ENCODE results near the gene UBR3. TPM values are rescaled to one million over a fixed set of nuclear protein-coding genes. Genes with fewer than 3 reads are reported as not detected.
"Not testable (repeated sequence)": the region's sequence is repeated elsewhere in the genome, so short reads cannot be mapped to it uniquely, and the experiment has no call there.

UBR3 gene
- polyA plus RNA-seq, 1 donor, result 48.9 TPM

GRCh38 chr2:169936652-169937051, 109.4 kb downstream of the UBR3 start:
- not testable (repeated sequence) for DNase-seq (ENCODE audit: low read depth)

- DNase-seq (ENCODE audit: low read depth), result no peak
Observed at GRCh38 chr2:169945515-169945914, 118.3 kb downstream of the UBR3 start.

- no peak for DNase-seq (ENCODE audit: low read depth)
Observed at GRCh38 chr2:169946092-169946491, 118.8 kb downstream of the UBR3 start.

GRCh38 chr2:169946546-169946945, 119.3 kb downstream of the UBR3 start:
- DNase-seq (ENCODE audit: low read depth), result no peak

GRCh38 chr2:169955940-169956339, 128.7 kb downstream of the UBR3 start:
- DNase-seq (ENCODE audit: low read depth), result no peak

- DNase-seq (ENCODE audit: low read depth), result not testable (repeated sequence)
Observed at GRCh38 chr2:169957219-169957618, 130.0 kb downstream of the UBR3 start.

GRCh38 chr2:169961911-169962310, 134.7 kb downstream of the UBR3 start:
- DNase-seq (ENCODE audit: low read depth), result no peak

- no peak for DNase-seq (ENCODE audit: low read depth)
Observed at GRCh38 chr2:169963786-169964185, 136.5 kb downstream of the UBR3 start.

GRCh38 chr2:169964740-169965139, 137.5 kb downstream of the UBR3 start:
- no peak for DNase-seq (ENCODE audit: low read depth)

- DNase-seq (ENCODE audit: low read depth), result no peak
Observed at GRCh38 chr2:169965495-169965894, 138.2 kb downstream of the UBR3 start.

- no peak for DNase-seq (ENCODE audit: low read depth)
Observed at GRCh38 chr2:169966454-169966853, 139.2 kb downstream of the UBR3 start.

GRCh38 chr2:169968743-169969142, 141.5 kb downstream of the UBR3 start:
- no peak for DNase-seq (ENCODE audit: low read depth)

GRCh38 chr2:169975221-169975620, 148.0 kb downstream of the UBR3 start:
- DNase-seq (ENCODE audit: low read depth), result no peak

- no peak for DNase-seq (ENCODE audit: low read depth)
Observed at GRCh38 chr2:169976335-169976851, 149.1 kb downstream of the UBR3 start.

GRCh38 chr2:169977530-169977929, 150.3 kb downstream of the UBR3 start:
- DNase-seq (ENCODE audit: low read depth), result no peak

- no peak for DNase-seq (ENCODE audit: low read depth)
Observed at GRCh38 chr2:169978402-169979017, 151.3 kb downstream of the UBR3 start.

GRCh38 chr2:169979025-169979424, 151.8 kb downstream of the UBR3 start:
- DNase-seq (ENCODE audit: low read depth), result no peak

GRCh38 chr2:169980001-169980400, 152.7 kb downstream of the UBR3 start:
- DNase-seq (ENCODE audit: low read depth), result no peak

GRCh38 chr2:169980643-169981042, 153.4 kb downstream of the UBR3 start:
- DNase-seq (ENCODE audit: low read depth), result no peak

GRCh38 chr2:169982929-169983328, 155.7 kb downstream of the UBR3 start:
- DNase-seq (ENCODE audit: low read depth), result no peak

- DNase-seq (ENCODE audit: low read depth), result no peak
Observed at GRCh38 chr2:169983506-169983905, 156.3 kb downstream of the UBR3 start.

- no peak for DNase-seq (ENCODE audit: low read depth)
Observed at GRCh38 chr2:169984145-169984544, 156.9 kb downstream of the UBR3 start.

GRCh38 chr2:169994752-169995151, 167.5 kb downstream of the UBR3 start:
- DNase-seq (ENCODE audit: low read depth), result no peak
